NCI-H446 treated with DMSO at 0.1 percent for 48 hours (cell line): Measurements from ENCODE around the gene SASH1.
A peak's percentile ranks its signal among the peaks of the same experiment; 100 is the strongest.

Experiments
- DNase-seq: peaks from one replicate; lab custom pipeline; 2025; lab: John Stamatoyannopoulos, UW

Gene SASH1

GRCh38 chr6:148497717-148498116, 155.1 kb downstream of the SASH1 start:
- no peak for DNase-seq

- no peak for DNase-seq
Measured at GRCh38 chr6:148500402-148500801, 157.8 kb downstream of the SASH1 start.

GRCh38 chr6:148501178-148501590, 158.5 kb downstream of the SASH1 start:
- DNase-seq: no peak

- no peak for DNase-seq
Measured at GRCh38 chr6:148502083-148502772, 159.6 kb downstream of the SASH1 start.

- no peak for DNase-seq
Measured at GRCh38 chr6:148502773-148503135, 160.1 kb downstream of the SASH1 start.

DNA sequence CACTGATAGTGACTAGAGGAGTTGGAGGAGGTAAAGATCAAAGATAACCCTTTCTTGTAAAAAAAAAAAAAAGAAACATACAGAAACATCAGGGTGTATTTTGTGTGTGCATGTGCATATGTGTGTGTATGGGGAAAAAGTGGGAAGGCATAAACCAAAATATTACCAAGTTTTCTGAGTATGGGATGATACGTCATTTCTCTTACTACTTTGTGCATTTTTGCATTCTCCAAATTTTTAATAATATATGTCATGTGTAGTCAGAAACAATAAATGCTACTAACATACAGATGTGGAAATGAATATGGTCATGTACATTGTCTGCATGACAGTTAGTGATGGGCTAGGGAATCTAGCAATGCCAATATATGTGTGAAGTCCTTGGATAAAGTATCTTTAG, 161.1 kb downstream of the SASH1 start:
- no peak for DNase-seq

DNA sequence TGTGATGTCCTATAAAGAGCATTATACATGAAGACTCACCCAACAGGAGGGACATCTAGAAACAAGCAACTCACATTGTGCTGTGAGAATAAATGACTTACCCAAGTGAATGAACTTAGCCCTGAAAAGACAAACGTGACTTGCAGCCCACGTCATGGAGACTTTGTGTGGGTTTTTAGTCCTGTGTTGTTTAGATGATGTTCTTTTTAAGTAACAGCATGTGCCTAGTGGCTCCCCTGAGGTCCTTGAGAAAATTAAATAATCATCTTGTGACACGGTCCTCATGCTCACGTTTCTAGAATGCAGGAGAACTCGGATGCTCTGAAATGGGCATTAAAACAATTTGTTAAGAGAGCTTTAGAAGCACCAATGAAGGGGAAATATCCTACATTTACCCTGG, 165.1 kb downstream of the SASH1 start:
- DNase-seq: no peak

- no peak for DNase-seq
Measured at GRCh38 chr6:148508401-148509041, 165.9 kb downstream of the SASH1 start.

- no peak for DNase-seq
Measured at GRCh38 chr6:148509119-148509799, 166.6 kb downstream of the SASH1 start.

GRCh38 chr6:148509800-148510581, 167.4 kb downstream of the SASH1 start:
- peak; percentile 75 for DNase-seq

DNA sequence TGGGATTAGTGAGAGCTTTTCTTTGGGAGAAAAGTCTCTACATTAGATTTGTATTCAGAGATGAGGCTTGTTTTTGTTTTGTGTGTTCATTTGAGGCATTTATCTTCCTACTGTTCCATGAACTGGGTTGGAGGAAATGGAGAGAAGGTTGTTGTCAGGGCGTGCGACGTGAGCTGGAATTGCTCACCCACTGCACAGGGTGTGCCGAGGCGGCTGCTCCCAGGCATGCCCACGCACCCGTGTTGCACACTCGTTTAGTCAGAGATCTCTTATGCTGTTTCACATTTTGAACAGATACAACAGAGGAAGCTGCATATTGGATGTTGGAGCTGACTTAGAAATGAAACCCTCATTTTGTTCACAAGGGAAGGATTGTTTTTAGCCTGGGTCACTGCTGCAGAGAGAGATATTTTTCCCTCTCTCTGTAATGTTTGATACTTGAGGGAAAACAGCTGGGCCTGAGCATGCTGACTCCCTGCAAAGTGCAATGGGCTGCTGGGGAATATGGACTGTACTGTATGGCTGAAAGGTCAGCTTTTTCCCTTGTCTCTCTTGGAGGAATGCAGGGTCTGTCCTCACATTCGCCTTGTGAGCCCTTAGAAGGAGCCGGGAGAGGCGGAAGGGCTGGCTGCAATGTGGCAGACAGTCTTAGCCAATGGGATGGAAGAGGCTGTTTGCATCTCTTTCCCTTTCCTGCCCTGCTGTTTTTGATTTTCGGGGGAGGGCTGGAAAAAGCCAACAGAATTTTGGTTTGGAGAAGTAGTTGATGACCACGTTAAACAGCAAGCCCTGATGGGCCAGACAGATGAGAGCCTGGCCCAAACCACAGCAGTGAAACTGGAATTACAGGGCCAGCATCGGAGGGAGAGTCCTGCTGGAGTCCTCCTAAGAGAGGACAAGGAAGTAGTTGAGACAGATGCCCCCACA, 170.8 kb downstream of the SASH1 start:
- DNase-seq: no peak

DNA sequence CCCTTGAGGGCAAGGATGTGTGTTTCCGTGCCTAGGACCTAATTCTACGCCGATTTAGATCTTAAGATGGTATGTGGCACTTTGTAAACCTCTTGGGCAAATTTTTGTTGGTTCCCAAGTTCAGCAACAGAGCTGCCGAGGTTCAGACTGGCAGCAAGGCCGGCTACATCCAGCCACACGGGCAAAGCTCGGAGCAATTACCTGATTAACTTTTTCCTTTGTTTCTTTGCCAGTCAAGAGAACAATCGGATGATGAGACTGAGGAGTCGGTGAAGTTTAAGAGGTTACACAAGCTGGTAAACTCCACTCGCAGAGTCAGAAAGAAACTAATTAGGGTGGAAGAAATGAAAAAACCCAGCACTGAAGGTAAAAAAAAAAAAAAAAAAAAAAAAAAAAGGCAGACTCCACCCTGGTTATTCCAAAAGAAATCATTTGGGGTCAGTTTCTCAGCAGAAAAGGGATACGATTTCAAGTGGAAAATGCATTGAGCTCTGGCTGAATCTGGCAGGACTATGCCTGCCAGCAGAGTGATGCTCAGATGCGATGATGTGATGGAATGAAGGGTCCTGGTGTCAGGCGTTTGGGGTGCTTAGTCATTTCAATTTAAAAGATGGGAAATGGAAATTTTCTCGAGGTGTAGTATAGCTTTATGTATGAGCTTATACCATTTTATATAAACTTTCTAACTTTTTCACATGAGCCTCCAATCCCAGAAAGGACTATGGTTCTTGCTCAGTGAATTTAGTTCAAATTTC, 171.6 kb downstream of the SASH1 start:
- no peak for DNase-seq

DNA sequence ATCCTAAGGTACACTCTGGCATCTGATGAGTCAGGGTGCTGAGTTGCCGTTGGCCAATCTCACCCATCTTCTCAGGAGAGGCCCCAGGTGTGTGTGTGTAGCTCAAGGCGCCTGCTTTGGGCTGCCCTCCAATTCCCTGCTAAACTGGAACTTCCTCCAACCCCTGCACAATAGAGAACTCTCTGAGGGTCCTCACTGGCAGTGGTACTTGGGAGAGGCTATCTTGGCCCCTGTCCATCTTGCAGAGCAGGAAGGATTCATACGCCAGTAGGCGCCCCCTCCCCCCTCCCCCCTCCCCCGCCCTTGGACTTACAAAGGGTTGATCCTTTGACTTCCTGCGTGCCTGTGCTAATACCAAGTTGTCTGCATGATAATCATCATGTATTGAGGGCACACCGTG, 173.6 kb downstream of the SASH1 start:
- no peak for DNase-seq

GRCh38 chr6:148516617-148517016, 174.0 kb downstream of the SASH1 start:
- DNase-seq: no peak

DNA sequence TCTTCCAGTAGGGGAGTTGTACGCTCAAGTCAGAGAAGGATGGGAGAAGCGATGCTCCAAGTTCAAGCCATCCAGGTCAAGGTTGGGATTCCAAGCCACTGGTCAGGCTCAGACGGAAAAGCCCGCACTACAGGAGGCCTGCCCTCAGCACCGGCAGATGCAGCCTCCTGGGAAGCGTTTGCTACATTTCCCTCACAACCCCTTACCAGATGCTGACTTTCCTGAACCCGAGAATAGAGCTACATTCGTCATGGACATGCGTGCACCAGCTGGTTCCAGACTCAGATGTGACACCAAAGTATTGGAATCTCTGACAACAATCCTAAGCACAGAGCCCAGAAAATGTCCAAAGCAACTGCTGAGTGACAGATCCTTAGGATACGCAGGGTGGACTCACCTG, 174.8 kb downstream of the SASH1 start:
- no peak for DNase-seq

DNA sequence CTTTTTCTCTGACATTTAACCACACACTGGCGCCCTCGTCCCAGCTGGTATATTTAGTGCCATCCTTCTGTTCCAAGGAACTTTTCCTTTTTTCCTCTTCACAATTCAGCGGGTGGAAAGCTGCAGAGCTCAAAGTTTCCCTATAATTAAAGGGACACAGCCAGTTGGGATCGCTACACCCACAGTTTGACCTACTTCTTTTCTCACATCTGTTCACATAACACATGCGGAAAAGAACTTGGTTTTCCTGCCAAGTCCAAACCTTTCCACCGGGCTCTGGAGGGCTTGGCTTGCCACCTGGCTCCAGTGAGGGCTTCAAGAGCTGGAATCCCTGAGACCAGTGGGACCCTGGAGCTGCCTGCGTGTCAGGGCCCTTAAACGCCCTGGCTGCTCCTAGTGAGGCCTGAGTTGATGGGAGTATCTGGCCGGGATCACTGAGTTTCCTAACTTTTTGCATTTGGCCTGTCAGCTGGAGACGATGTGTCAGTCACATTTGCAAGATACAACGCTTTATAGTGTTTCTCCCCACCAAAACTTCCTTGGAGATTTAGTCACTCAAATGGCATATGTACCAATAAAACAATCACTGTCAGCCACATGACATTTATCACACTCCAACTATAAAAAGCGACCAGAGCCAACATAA, 176.0 kb downstream of the SASH1 start:
- DNase-seq: no peak

GRCh38 chr6:148520109-148520841, 177.6 kb downstream of the SASH1 start:
- no peak for DNase-seq

DNA sequence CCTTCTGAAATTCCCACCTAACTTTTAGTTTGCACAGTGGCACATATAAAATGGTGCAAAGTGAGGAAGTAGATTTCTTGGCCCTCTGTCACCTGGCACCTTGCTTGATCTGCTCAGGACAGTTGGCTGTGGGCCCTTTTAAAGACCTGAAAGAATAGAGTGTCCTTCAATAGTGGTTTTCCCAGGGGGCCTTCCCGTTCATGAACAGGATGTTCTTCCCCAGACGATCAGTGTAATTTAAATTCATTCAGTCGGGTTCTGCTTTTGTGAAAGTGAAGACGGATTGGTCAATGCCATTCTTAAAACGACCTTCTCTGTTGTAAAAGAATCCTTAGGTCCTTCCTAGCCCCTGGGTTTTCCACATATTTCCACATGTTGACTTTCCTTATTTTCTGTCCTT, 178.5 kb downstream of the SASH1 start:
- DNase-seq: no peak

- no peak for DNase-seq
Measured at GRCh38 chr6:148521586-148521985, 178.9 kb downstream of the SASH1 start.

DNA sequence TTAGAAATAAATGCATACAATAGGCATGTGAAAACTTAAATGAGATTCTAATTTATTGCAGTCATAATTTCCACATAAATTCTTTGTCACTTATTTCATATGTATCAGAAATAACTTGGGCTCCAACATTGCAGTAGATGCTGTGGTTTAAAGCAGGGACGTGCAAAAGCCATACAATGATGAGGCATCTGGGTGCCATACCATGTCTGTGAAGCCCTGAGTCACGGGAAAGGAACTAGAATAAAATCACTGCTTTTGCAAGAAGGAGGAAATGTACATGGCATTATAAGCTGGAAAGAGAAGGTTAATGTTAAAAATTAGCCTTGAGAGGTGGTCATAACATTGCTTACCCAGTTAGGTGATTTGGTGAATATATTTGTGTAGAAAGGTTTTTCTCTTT, 180.4 kb downstream of the SASH1 start:
- no peak for DNase-seq
